ENCODE measurements around the gene MYO6.

- no peak for TF ChIP-seq CTCF (IDR thresholded peaks at IDR 0.05)
- no peak for TF ChIP-seq ZFX (IDR thresholded peaks at IDR 0.05; ENCODE audit: borderline replicate concordance)
Measured at GRCh38 chr6:75745404-75745803, 3.6 kb upstream of the MYO6 start.

All from 22Rv1 (cell line).